Diencephalon (tissue), 1 donor: Measurements from ENCODE around the gene FAM25C. TPM values are rescaled to one million over a fixed set of nuclear protein-coding genes. Genes with fewer than 3 reads are reported as not detected.

Experiments used
- small RNA-seq: library from RNA; depleted of rRNA; stranded (forward); fragments of <200 nt; gene quantifications from one replicate; pipeline ENCODE3, GENCODE V24; 2014
- total RNA-seq: library from RNA; depleted of rRNA; stranded (reverse); fragments of >200 nt; gene quantifications from one replicate; pipeline ENCODE4 v1.2.3, GENCODE V29; 2014

Gene FAM25C
- not detected for total RNA-seq

GRCh38 chr10:47999691-48000090 is at the start of gene FAM25C:
FAM25C (minus strand) TSS chr10:47999791; CDS start chr10:47999765, 26 bp downstream.

Small RNAs within 50 kb of the gene (small RNA-seq; reads per million reads assigned to genes)
- not detected for gene RNA5SP315

Other genes starting within 250 kb of the FAM25C start
- 1.4 TPM for gene SYT15B, start 236.2 kb downstream of the FAM25C start, total RNA-seq
- 1.6 TPM for gene NPY4R2, start 81.1 kb downstream of the FAM25C start, total RNA-seq